Esophagus (tissue), 2 donors: ENCODE measurements around the gene C1QL3. TPM values are rescaled to one million over a fixed set of nuclear protein-coding genes. Genes with fewer than 3 reads are reported as not detected.

Source experiments
- H3K27ac ChIP-seq, 2 donors: one replicate each; pipeline ENCODE4 v1.5.1; 2013; ENCODE audit warnings: low read depth in 2 of 2, mild to moderate bottlenecking in 2 of 2, inconsistent platforms in 1 of 2, low read length in 1 of 2, moderate library complexity in 1 of 2
- H3K27me3 ChIP-seq, 2 donors: one replicate each; pipeline ENCODE4 v1.6.1; 2013; ENCODE audit warnings: low read length in 2 of 2, control low read depth in 1 of 2, mild to moderate bottlenecking in 1 of 2; ENCODE audit not compliant: insufficient read depth in 2 of 2, control insufficient read depth in 1 of 2
- H3K36me3 ChIP-seq, 2 donors: one replicate each; pipeline ENCODE4 v1.6.1; 2013; ENCODE audit warnings: low read length in 1 of 2; ENCODE audit not compliant: control insufficient read depth in 2 of 2, insufficient read depth in 2 of 2
- H3K4me1 ChIP-seq, 2 donors: one replicate each; pipeline ENCODE4 v1.6.1; 2013; ENCODE audit warnings: low read length in 1 of 2; ENCODE audit not compliant: control insufficient read depth in 2 of 2, insufficient read depth in 2 of 2
- H3K4me3 ChIP-seq, 2 donors: one replicate each; pipeline ENCODE4 v1.5.1; 2013; ENCODE audit warnings: low read length in 2 of 2, mild to moderate bottlenecking in 2 of 2, low read depth in 1 of 2, moderate library complexity in 1 of 2
- H3K9me3 ChIP-seq, 2 donors: one replicate each; pipeline ENCODE4 v1.6.1; 2013; ENCODE audit warnings: mild to moderate bottlenecking in 2 of 2, low read depth in 1 of 2, low read length in 1 of 2, moderate library complexity in 1 of 2; ENCODE audit not compliant: control insufficient read depth in 2 of 2, insufficient read depth in 1 of 2
- WGBS, 2 donors: extraction: QIAGEN DNeasy Blood & Tissue Kit; methylation state at CpG; one replicate each; pipeline ENCODE4 v1.1.7; 2013; 5-methylcytosine and 5-hydroxymethylcytosine counted together
- polyA plus RNA-seq, 2 donors: library from polyadenylated mRNA; stranded (reverse); fragments of 200-250 nt; gene quantifications; one replicate each; pipeline ENCODE4 v1.2.3, GENCODE V29; 2013
- donor health status: healthy with polysubstance abuse.
- donor health status: Bipolar disorder and iron deficiency.

Gene C1QL3
- polyA plus RNA-seq: not detected

GRCh38 chr10:16521311-16522016 lies at the start of gene C1QL3:
TSS of gene C1QL3 (minus strand) at chr10:16521879. CDS start at chr10:16521065, 814 bp downstream.
- 1 to 2% methylated on average over 56 to 68 of the region's 68 CpGs for WGBS, 2 donors
- no peaks in the 10 kb centered on the region for H3K9me3 ChIP-seq
- no peaks in the 10 kb centered on the region for H3K36me3 ChIP-seq
- peak within 1 kb of the TSS; percentile 32 to 53 for H3K4me3 ChIP-seq
- peaks cover 0 to 13% of the 10 kb centered on the region in 2 donors for H3K4me1 ChIP-seq
- H3K27ac ChIP-seq: no peak within 1 kb of the TSS
- H3K27me3 ChIP-seq: peaks cover 0 to 10% of the 10 kb centered on the region in 2 donors

GRCh38 chr10:16570731-16571130 lies 49.1 kb upstream of the C1QL3 start:
- H3K27ac ChIP-seq: no peak overlapping the region
- no peaks in the 10 kb centered on the region for H3K4me1 ChIP-seq
- H3K9me3 ChIP-seq: no peaks in the 10 kb centered on the region
- H3K27me3 ChIP-seq: no peaks in the 10 kb centered on the region
- H3K36me3 ChIP-seq: no peaks in the 10 kb centered on the region
- no peak overlapping the region for H3K4me3 ChIP-seq
- WGBS, 2 donors: 67 to 70% methylated on average over 4 of the region's 4 CpGs

GRCh38 chr10:16566202-16566805 lies 44.6 kb upstream of the C1QL3 start:
- Histone ChIP-seq H3K4me3 (no peak overlapping the region), H3K4me1 (no peaks in the 10 kb centered on the region), H3K36me3 (no peaks in the 10 kb centered on the region), H3K27ac (no peak overlapping the region), H3K9me3 (no peaks in the 10 kb centered on the region), H3K27me3 (no peaks in the 10 kb centered on the region)
- 60 to 63% methylated on average over 7 of the region's 7 CpGs for WGBS, 2 donors

GRCh38 chr10:16565604-16566003 lies 43.9 kb upstream of the C1QL3 start:
- Histone ChIP-seq H3K27me3 (no peaks in the 10 kb centered on the region), H3K27ac (no peak overlapping the region), H3K4me1 (no peaks in the 10 kb centered on the region), H3K4me3 (no peak overlapping the region), H3K36me3 (no peaks in the 10 kb centered on the region), H3K9me3 (no peaks in the 10 kb centered on the region)
- WGBS, 2 donors: 50 to 56% methylated on average over 3 of the region's 3 CpGs

- no peak overlapping the region for H3K4me3 ChIP-seq
- WGBS, 2 donors: 90 to 92% methylated on average over 6 of the region's 6 CpGs
- no peak overlapping the region for H3K27ac ChIP-seq
- H3K9me3 ChIP-seq: peaks cover 0 to 9% of the 10 kb centered on the region in 2 donors
- no peaks in the 10 kb centered on the region for H3K36me3 ChIP-seq
- H3K4me1 ChIP-seq: no peaks in the 10 kb centered on the region
- H3K27me3 ChIP-seq: no peaks in the 10 kb centered on the region
Measured at GRCh38 chr10:16562891-16563290, 41.2 kb upstream of the C1QL3 start.

GRCh38 chr10:16559236-16559773 lies 37.6 kb upstream of the C1QL3 start:
- no peaks in the 10 kb centered on the region for H3K27me3 ChIP-seq
- 65 to 72% methylated on average over 5 of the region's 5 CpGs for WGBS, 2 donors
- no peaks in the 10 kb centered on the region for H3K36me3 ChIP-seq
- no peak overlapping the region for H3K27ac ChIP-seq
- peaks cover 0 to 9% of the 10 kb centered on the region in 2 donors for H3K9me3 ChIP-seq
- no peaks in the 10 kb centered on the region for H3K4me1 ChIP-seq
- H3K4me3 ChIP-seq: no peak overlapping the region

GRCh38 chr10:16547973-16548372 lies 26.3 kb upstream of the C1QL3 start:
- H3K9me3 ChIP-seq: peaks cover 0 to 2% of the 10 kb centered on the region in 2 donors
- H3K27me3 ChIP-seq: no peaks in the 10 kb centered on the region
- no peaks in the 10 kb centered on the region for H3K4me1 ChIP-seq
- no peak overlapping the region for H3K4me3 ChIP-seq
- H3K27ac ChIP-seq: no peak overlapping the region
- H3K36me3 ChIP-seq: no peaks in the 10 kb centered on the region
- WGBS, 2 donors: 60 to 68% methylated on average over 4 of the region's 4 CpGs

GRCh38 chr10:16545116-16545736 lies 23.5 kb upstream of the C1QL3 start:
- H3K4me1 ChIP-seq: no peaks in the 10 kb centered on the region
- no peaks in the 10 kb centered on the region for H3K36me3 ChIP-seq
- WGBS, 2 donors: 34 to 36% methylated on average over 7 of the region's 7 CpGs
- no peaks in the 10 kb centered on the region for H3K27me3 ChIP-seq
- peaks cover 0 to 2% of the 10 kb centered on the region in 2 donors for H3K9me3 ChIP-seq
- H3K4me3 ChIP-seq: no peak overlapping the region
- H3K27ac ChIP-seq: no peak overlapping the region

GRCh38 chr10:16544591-16544990 lies 22.9 kb upstream of the C1QL3 start:
- Histone ChIP-seq H3K4me1 (no peaks in the 10 kb centered on the region), H3K9me3 (peaks cover 0 to 2% of the 10 kb centered on the region in 2 donors), H3K27ac (no peak overlapping the region), H3K4me3 (no peak overlapping the region), H3K27me3 (no peaks in the 10 kb centered on the region), H3K36me3 (no peaks in the 10 kb centered on the region)
- 85 to 87% methylated on average over 4 of the region's 4 CpGs for WGBS, 2 donors
